Osteoblast (primary cell): Measurements from ENCODE around the gene RGS10. TPM values are rescaled to one million over a fixed set of nuclear protein-coding genes. Genes with fewer than 3 reads are reported as not detected.

Source experiments
- DNase-seq: peaks from one replicate; pipeline ENCODE4 v3.0.0; 2011; ENCODE audit warnings: low spot score, mixed read lengths; ENCODE audit not compliant: insufficient read length; ENCODE audit errors: missing footprints
- H2AFZ ChIP-seq: 2 replicates; pipeline ENCODE4 v1.6.0; 2011; ENCODE audit warnings: mild to moderate bottlenecking, low read length
- H3K27ac ChIP-seq: 2 replicates; pipeline ENCODE4 v1.5.1; 2011; ENCODE audit warnings: mild to moderate bottlenecking, low read depth, low read length, moderate library complexity
- H3K27me3 ChIP-seq: 2 replicates; pipeline ENCODE4 v1.6.0; 2012; ENCODE audit warnings: mild to moderate bottlenecking, control low read depth, inconsistent platforms, low read length, moderate library complexity; ENCODE audit not compliant: insufficient read depth
- H3K36me3 ChIP-seq: 2 replicates; pipeline ENCODE4 v1.5.1; 2011; ENCODE audit warnings: mild to moderate bottlenecking, low read length, control low read depth, moderate library complexity; ENCODE audit not compliant: insufficient read depth
- H3K4me1 ChIP-seq: 2 replicates; pipeline ENCODE4 v1.5.1; 2011; ENCODE audit warnings: mild to moderate bottlenecking, low read length, control low read depth, moderate library complexity; ENCODE audit not compliant: insufficient read depth
- H3K4me2 ChIP-seq: 2 replicates; pipeline ENCODE4 v1.6.0; 2011; ENCODE audit warnings: mild to moderate bottlenecking, low read length; ENCODE audit not compliant: insufficient read depth
- H3K4me3 ChIP-seq: fragments of 200-600 bp; sonication (generic); 3 replicates; pipeline ENCODE4 v1.5.1; 2012; ENCODE audit warnings: mild to moderate bottlenecking, low read length, inconsistent platforms; ENCODE audit not compliant: insufficient read depth
- H3K79me2 ChIP-seq: 2 replicates; pipeline ENCODE4 v1.6.0; 2012; ENCODE audit warnings: mild to moderate bottlenecking, low read length, control low read depth, inconsistent platforms; ENCODE audit not compliant: insufficient read depth
- H3K9me3 ChIP-seq: 2 replicates; pipeline ENCODE4 v1.5.1; 2011; ENCODE audit warnings: low read depth, low read length, control low read depth
- H4K20me1 ChIP-seq: 2 replicates; pipeline ENCODE4 v1.6.0; 2012; ENCODE audit warnings: mild to moderate bottlenecking, low read length, control low read depth; ENCODE audit not compliant: insufficient read depth
- CTCF ChIP-seq: IDR thresholded peaks from 2 replicates; pipeline ENCODE4 v1.5.1; 2011; ENCODE audit warnings: mild to moderate bottlenecking, low read depth, low read length, moderate library complexity; ENCODE audit errors: extremely low read depth
- total RNA-seq: library from RNA; depleted of rRNA; stranded (reverse); fragments of >200 nt; gene quantifications from 2 replicates; pipeline ENCODE4 v1.2.3, GENCODE V29; 2012

The RGS10 gene
- total RNA-seq, 1 donor: 29.3 TPM

GRCh38 chr10:119505131-119505551 is 37.4 kb downstream of the RGS10 start:
- Histone ChIP-seq H4K20me1 (peaks cover 4% of the 10 kb centered on the region), H3K36me3 (peaks cover 6% of the 10 kb centered on the region), H3K79me2 (no peaks in the 10 kb centered on the region), H3K4me1 (peaks cover 4% of the 10 kb centered on the region), H3K4me3 (no peak overlapping the region), H3K4me2 (no peak overlapping the region), H2AFZ (no peak overlapping the region), H3K9me3 (no peaks in the 10 kb centered on the region), H3K27me3 (no peaks in the 10 kb centered on the region), H3K27ac (no peak overlapping the region)
- DNase-seq: no peak
- no peak for TF ChIP-seq CTCF

GRCh38 chr10:119504651-119505050 is 37.9 kb downstream of the RGS10 start:
- no peak overlapping the region for H3K4me3 ChIP-seq
- H3K36me3 ChIP-seq: peaks cover 6% of the 10 kb centered on the region
- peaks cover 4% of the 10 kb centered on the region for H4K20me1 ChIP-seq
- TF ChIP-seq CTCF: no peak
- no peaks in the 10 kb centered on the region for H3K27me3 ChIP-seq
- H2AFZ ChIP-seq: no peak overlapping the region
- H3K9me3 ChIP-seq: no peaks in the 10 kb centered on the region
- no peaks in the 10 kb centered on the region for H3K79me2 ChIP-seq
- H3K4me2 ChIP-seq: no peak overlapping the region
- H3K4me1 ChIP-seq: peaks cover 8% of the 10 kb centered on the region
- no peak overlapping the region for H3K27ac ChIP-seq
- peak; percentile 36 for DNase-seq

GRCh38 chr10:119503821-119504220 is 38.7 kb downstream of the RGS10 start:
- H3K27ac ChIP-seq: no peak overlapping the region
- H2AFZ ChIP-seq: no peak overlapping the region
- H3K27me3 ChIP-seq: no peaks in the 10 kb centered on the region
- no peak overlapping the region for H3K4me2 ChIP-seq
- H3K36me3 ChIP-seq: peaks cover 6% of the 10 kb centered on the region
- no peak for TF ChIP-seq CTCF
- H3K9me3 ChIP-seq: no peaks in the 10 kb centered on the region
- peaks cover 15% of the 10 kb centered on the region for H3K4me1 ChIP-seq
- no peak for DNase-seq
- no peak overlapping the region for H3K4me3 ChIP-seq
- H4K20me1 ChIP-seq: peaks cover 4% of the 10 kb centered on the region
- H3K79me2 ChIP-seq: no peaks in the 10 kb centered on the region

GRCh38 chr10:119502618-119503155 is 39.8 kb downstream of the RGS10 start:
- no peak overlapping the region for H3K4me3 ChIP-seq
- peaks cover 17% of the 10 kb centered on the region for H3K4me1 ChIP-seq
- no peaks in the 10 kb centered on the region for H3K79me2 ChIP-seq
- DNase-seq: peak; percentile 57
- H3K4me2 ChIP-seq: no peak overlapping the region
- TF ChIP-seq CTCF: no peak
- H3K27ac ChIP-seq: no peak overlapping the region
- H3K9me3 ChIP-seq: no peaks in the 10 kb centered on the region
- H4K20me1 ChIP-seq: peaks cover 4% of the 10 kb centered on the region
- peaks cover 6% of the 10 kb centered on the region for H3K36me3 ChIP-seq
- no peaks in the 10 kb centered on the region for H3K27me3 ChIP-seq
- H2AFZ ChIP-seq: no peak overlapping the region
